Stimulated activated CD4-positive, alpha-beta T cell treated with anti-CD3 and anti-CD28 coated beads, Interleukin-4, amount 100 ng/mL, for 24 hours (primary cell): ENCODE results near the gene CCR2.

Source experiments
- DNase-seq: peaks from one replicate; pipeline ENCODE4 v3.0.0-alpha.2; 2020

CCR2 gene

GRCh38 chr3:46406788-46407611, 53.1 kb downstream of the CCR2 start, which contains the start of the genes CCR5AS and CCRL2:
TSS of gene CCR5AS (minus strand) at chr3:46407066.
TSS of gene CCRL2 (plus strand) at chr3:46407259. CDS start at chr3:46408080, 821 bp downstream.
- peak; percentile 20 for DNase-seq

- no peak for DNase-seq
These were observed 54.1 kb downstream of the CCR2 start for GRCh38 chr3:46407970-46408369.

DNA sequence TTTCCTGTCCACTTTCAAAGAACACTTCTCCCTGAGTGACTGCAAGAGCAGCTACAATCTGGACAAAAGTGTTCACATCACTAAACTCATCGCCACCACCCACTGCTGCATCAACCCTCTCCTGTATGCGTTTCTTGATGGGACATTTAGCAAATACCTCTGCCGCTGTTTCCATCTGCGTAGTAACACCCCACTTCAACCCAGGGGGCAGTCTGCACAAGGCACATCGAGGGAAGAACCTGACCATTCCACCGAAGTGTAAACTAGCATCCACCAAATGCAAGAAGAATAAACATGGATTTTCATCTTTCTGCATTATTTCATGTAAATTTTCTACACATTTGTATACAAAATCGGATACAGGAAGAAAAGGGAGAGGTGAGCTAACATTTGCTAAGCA, 54.9 kb downstream of the CCR2 start:
- DNase-seq, result no peak

DNA sequence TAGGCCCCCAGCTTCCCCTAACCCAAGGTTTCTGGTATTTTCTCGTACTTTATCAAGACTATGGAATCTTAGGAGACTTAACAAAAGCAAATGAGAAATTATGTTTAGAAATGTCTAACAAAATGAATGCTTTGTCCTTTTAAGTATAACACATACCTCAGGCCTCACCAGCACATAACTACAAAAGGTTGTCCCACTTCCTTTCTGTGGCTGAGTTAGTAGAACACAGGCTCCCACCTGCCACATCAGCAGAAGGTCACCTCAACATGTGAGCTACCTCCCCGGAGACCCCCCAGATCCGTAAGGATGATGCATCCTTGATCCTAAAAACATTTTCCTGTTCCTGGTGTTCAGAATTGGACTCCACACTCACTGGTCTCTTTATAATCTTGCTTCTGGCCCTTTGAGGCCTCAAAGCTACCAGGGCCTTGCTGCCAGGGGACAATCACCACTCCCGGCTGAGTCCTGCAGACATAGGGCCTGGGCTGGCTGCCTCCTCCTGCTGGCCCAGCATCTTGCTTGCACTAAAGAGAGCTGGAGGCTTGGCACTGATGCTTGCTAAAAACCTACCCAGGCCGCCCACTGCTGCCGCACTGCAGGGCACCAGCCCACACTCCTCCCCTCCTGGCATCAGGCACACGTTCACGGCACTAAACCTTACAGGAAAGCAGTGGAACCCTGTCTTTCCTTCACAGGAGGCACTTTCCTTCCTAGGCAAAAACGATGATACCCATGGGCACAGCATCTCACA, 56.0 kb downstream of the CCR2 start:
- DNase-seq, result no peak
